ENCODE data around the gene ATP8B4.

The ATP8B4 gene

GRCh38 chr15:49809894-49810609 is 309.0 kb downstream of the ATP8B4 start:
- Histone ChIP-seq H3K9me2 (ENCODE audit: low read depth, low read length) (no peaks in the 10 kb centered on the region), H3F3A (ENCODE audit: insufficient read depth, low read length) (no peaks in the 10 kb centered on the region), H2AFZ (ENCODE audit: low read length) (no peak overlapping the region), H3K27ac (ENCODE audit: low read depth, low read length, poor library complexity, severe bottlenecking) (no peak overlapping the region), H4K20me1 (ENCODE audit: insufficient read depth, low read length) (no peaks in the 10 kb centered on the region), H3K36me3 (ENCODE audit: insufficient read depth, low read length) (no peaks in the 10 kb centered on the region), H3K4me2 (ENCODE audit: low read length) (no peak overlapping the region), H3K4me1 (ENCODE audit: insufficient read depth, low read length, severe bottlenecking) (no peaks in the 10 kb centered on the region), H3K79me2 (ENCODE audit: insufficient read depth, low read length) (no peaks in the 10 kb centered on the region), H3K27me3 (ENCODE audit: insufficient read depth, low read length) (no peaks in the 10 kb centered on the region), H3K9ac (ENCODE audit: low read length) (no peak overlapping the region), H3K4me3 (ENCODE audit: low read depth, low read length, poor library complexity, severe bottlenecking) (no peak overlapping the region), H3K9me3 (ENCODE audit: low read length) (no peaks in the 10 kb centered on the region)
- TF ChIP-seq CTCF (IDR thresholded peaks at IDR 0.05; ENCODE audit: low read length) (no peak), EZH2 (IDR thresholded peaks at IDR 0.05; ENCODE audit: borderline replicate concordance, low read length) (no peak)

- no peaks in the 10 kb centered on the region for H3K79me2 ChIP-seq (ENCODE audit: insufficient read depth, low read length)
- H3K4me3 ChIP-seq (ENCODE audit: low read depth, low read length, poor library complexity, severe bottlenecking): no peak overlapping the region
- no peaks in the 10 kb centered on the region for H3K9me3 ChIP-seq (ENCODE audit: low read length)
- no peak overlapping the region for H3K27ac ChIP-seq (ENCODE audit: low read depth, low read length, poor library complexity, severe bottlenecking)
- H2AFZ ChIP-seq (ENCODE audit: low read length): no peak overlapping the region
- H4K20me1 ChIP-seq (ENCODE audit: insufficient read depth, low read length): no peaks in the 10 kb centered on the region
- no peaks in the 10 kb centered on the region for H3K9me2 ChIP-seq (ENCODE audit: low read depth, low read length)
- no peaks in the 10 kb centered on the region for H3F3A ChIP-seq (ENCODE audit: insufficient read depth, low read length)
- no peak overlapping the region for H3K4me2 ChIP-seq (ENCODE audit: low read length)
- H3K9ac ChIP-seq (ENCODE audit: low read length): no peak overlapping the region
- TF ChIP-seq CTCF (IDR thresholded peaks at IDR 0.05; ENCODE audit: low read length): no peak
- no peak for TF ChIP-seq EZH2 (IDR thresholded peaks at IDR 0.05; ENCODE audit: borderline replicate concordance, low read length)
- no peaks in the 10 kb centered on the region for H3K27me3 ChIP-seq (ENCODE audit: insufficient read depth, low read length)
- no peaks in the 10 kb centered on the region for H3K4me1 ChIP-seq (ENCODE audit: insufficient read depth, low read length, severe bottlenecking)
- H3K36me3 ChIP-seq (ENCODE audit: insufficient read depth, low read length): no peaks in the 10 kb centered on the region
Measured at GRCh38 chr15:49808341-49808740, 310.7 kb downstream of the ATP8B4 start.
